DMS153 treated with DMSO at 0.1 percent for 48 hours (cell line): Measurements from ENCODE around the gene AGER.
"Not testable (repeated sequence)": the region's sequence is repeated elsewhere in the genome, so short reads cannot be mapped to it uniquely, and the experiment has no call there.

Source experiments
- DNase-seq: peaks from one replicate; lab custom pipeline; 2025; ENCODE audit not compliant: unreplicated experiment; lab: John Stamatoyannopoulos, UW

Gene AGER

DNA sequence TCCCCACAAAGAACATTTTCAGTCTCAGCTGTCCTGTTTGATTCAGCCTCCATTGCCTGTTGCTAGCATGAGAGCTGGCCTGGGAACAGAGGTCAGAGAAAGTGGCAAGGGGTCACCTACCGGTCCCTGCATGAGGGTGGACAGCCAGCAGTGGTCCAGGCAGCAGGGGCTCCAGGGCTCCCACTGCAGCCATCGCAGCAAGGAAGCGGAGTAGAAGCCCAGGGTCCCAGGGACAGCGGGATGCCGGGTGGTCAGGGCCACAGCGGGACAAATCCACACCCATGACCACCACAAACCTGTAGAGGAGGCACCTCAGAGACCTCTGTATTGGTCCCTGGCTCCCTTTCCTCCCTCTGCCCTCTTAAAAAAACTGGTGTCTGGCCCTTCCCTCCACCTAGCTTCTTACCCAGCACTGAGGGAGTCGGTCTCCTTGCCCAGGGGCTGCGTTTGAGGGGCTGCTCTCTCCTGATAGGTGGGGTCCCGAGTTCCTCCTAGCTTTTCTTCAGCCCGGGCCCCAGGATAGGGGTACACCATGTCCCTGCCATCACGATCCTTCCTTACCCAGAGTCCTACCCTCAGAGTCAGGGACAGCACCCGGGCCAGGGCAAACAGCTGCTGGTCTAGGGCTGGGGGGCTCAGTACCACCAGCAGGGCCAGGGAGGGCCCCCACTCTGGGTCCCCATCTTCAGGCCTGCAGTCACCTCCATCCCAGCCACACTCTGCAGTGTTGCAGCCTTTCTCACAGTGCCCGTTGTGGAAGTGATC lies 16.8 kb upstream of the AGER start:
- DNase-seq: no peak

GRCh38 chr6:32198866-32199265 lies 14.8 kb upstream of the AGER start:
- no peak for DNase-seq

DNA sequence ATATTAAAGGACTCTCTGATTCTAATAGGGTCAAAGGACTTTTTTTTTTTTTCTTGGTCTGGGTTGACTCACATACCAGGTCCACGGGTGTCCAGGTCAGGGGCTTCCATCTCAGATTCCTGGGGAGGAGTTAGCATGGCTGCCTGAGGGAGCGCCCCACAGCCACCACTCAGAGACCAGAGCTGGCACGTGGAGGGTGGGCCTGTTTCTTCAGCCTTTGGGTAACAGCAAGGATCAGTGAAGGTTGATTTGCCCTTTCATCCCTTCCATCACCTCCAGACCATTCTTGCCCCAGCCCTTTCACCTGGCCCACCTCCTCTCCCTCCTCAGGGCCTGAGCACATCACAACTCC lies 14.3 kb upstream of the AGER start:
- no peak for DNase-seq

DNA sequence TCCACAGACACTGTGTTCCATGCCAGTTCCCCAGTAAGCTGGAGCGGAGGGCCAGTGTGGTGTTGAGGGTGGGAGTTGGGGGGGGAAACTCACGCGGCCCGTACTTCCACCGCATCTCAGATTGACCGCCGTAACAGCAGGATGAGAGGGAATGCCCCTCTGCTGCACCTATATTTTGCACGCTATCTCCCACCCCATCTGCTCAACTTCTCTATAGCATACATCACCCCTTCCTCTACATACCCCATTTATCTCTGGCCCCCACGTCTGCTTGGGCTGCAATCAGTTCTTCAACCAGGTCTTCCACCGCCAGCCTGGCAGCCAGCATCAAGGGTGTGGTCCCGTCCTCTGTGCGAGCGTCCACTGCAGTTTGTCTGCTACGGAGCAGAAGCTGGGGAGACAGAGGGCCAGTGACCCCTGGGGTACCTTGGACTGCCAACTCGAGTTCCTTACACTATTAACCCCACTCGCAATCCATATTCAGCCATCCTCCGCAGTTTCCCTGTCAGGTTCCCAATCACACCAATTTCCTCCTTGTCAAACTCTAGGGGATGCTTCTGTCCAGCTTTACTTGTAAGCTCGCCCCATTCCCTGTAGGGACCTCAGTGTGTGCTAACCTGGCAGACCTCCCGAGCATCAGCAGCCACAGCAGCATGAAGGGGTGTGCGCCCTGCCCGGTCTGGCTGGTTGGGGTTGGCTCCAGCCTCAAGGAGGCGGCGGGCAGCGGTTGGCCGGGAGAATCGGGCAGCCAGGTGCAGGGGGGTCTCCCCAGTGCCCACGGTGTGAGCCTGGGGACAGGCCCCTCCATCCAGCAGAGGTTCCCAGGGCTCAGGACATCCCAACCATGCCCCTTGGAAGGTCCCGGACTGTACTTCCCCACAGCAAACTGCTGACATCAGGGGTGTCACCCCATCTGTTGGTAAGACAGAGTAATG lies 12.9 kb upstream of the AGER start:
- no peak for DNase-seq

DNA sequence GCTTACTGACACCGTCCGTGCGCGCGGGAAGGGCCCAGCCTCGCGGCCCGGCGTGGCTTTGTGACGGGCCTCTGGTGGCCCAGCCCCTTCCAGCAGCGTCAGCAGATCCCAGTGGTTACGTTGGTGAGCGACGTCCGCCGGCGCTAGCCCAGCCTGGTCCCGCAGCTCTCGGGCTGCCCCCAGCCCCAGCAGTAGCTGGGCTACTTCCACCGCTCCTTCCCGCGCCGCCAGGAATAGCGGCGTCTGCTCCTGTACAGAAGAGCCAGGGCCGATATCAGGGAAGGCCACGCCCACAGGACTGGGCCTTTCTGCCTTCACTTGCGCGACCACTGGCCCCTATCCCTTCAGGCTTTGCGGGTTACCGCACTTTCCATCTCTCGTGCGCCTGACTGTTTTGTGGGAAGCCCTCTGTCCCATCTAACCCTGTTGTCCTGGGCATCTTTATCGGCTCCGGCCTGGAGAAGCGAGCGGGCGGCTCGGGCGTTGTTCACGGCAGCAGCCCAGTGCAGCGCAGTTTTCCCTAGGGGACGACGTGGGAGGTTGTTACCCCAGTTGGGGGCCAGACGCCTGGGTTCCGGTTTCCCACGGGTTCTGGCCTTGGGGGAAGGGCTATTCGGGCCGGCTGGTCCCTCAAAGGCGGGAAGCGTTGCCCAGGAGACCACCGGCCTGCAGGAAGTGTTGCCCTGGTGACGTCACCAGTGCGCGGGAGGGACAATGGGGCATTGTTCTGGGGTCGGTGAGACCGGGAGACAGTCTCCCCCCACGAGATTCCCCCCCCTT lies 12.0 kb upstream of the AGER start:
- DNase-seq: peak; percentile 63

- peak; percentile 98 for DNase-seq
Observed at GRCh38 chr6:32195652-32195901, 11.5 kb upstream of the AGER start.

DNA sequence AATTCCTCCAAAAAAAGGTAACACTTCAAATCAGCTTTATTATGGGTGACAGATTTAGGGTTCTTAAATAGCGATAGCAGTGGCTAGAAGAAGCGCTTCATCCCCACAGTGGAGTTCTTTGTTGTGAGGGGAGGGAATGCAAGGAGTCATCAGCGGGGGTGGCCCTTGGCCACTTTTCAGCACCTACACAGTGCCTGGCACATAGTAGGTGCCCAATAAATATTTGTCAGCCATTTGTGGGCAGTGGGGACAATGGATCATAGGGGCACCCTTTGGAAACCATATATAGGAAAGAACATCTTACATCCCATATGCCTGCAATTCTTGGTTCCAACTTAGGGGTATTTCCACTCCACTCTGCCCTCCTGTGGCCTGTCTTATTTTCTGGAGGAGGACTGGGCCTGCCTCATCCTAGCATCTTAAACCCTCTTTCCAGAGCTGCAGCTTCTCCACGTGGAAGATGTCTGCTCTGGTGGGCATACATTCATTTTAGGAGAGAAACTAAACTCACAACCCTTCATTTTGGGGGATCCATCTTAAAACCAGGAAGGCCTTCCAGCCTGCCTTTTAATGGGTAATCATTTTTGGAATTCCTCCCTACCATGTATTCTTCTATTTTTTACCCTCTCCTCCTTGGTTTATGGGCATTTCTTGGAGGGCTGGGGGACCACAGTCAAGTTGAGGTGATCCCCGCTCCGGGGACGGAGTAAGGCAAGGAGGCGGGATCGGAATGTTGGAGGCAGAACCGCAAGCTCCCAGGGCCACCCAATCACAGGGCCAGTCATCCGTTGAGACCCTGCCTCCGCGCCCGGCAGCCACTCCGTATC lies 11.0 kb upstream of the AGER start:
- peak; percentile 22 for DNase-seq

GRCh38 chr6:32194388-32194787 lies 10.3 kb upstream of the AGER start:
- DNase-seq: no peak

- DNase-seq: not testable (repeated sequence)
Observed at GRCh38 chr6:32193096-32193495, 9.0 kb upstream of the AGER start.

GRCh38 chr6:32192608-32193039 lies 8.6 kb upstream of the AGER start, which contains the start of gene GPSM3:
Gene GPSM3, minus strand, starts transcription at chr6:32192643. Its CDS starts 130 bp downstream, at chr6:32192513.
- peak; percentile 27 for DNase-seq

- no peak for DNase-seq
Observed at GRCh38 chr6:32191696-32192607, 7.9 kb upstream of the AGER start.

DNA sequence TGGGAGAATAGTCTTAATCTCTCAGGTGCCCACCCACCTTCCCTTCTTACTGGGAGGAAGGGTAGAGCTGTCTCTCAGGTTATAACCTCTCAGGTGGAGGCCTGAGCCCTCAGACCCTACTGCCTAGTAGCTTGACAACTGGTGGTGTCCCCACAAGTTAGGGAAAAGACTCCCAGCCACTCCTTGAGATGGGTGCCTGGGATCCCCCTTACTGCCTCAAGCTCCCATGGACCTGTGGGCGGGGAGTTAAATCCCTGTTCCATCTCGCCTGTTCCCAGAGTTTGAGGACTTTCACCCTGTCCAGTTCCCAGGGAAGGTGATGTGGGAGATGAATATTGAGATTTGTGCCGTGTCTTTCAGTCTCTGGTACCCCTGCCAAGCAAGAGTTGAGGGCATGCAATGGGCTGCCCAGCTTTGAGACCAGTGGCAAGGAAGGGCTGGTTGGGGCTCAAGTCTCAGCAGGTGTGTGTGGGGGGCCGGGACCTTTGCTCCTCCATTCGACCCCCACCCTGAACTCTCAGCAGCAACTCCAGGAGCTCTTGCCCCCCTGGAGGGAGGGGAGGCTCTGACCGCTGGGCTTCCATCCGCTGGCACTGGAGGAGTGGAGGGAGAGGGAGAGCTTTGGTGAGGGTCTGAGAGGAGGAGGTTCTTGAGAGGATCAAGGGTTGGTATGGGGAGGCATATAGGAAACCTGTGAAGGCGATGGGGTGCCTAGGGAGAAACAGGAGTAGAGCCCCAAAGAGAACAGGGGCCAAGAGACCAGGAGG lies 7.0 kb upstream of the AGER start:
- no peak for DNase-seq

- peak; percentile 42 for DNase-seq
Observed at GRCh38 chr6:32190054-32190851, 6.2 kb upstream of the AGER start, which contains the start of gene PBX2. Gene PBX2, minus strand, starts transcription at chr6:32190202. Its CDS starts 287 bp downstream, at chr6:32189915.

GRCh38 chr6:32189742-32190053 lies 5.6 kb upstream of the AGER start:
- no peak for DNase-seq

GRCh38 chr6:32189069-32189741 lies 5.2 kb upstream of the AGER start:
- DNase-seq: no peak

GRCh38 chr6:32188381-32189068 lies 4.5 kb upstream of the AGER start:
- DNase-seq: no peak
